NCI-H226 (cell line): Measurements from ENCODE around the gene CTNNBIP1.

Source experiments
- DNase-seq: peaks from one replicate; pipeline ENCODE4 v3.0.0-alpha.2; 2015

Gene CTNNBIP1

DNA sequence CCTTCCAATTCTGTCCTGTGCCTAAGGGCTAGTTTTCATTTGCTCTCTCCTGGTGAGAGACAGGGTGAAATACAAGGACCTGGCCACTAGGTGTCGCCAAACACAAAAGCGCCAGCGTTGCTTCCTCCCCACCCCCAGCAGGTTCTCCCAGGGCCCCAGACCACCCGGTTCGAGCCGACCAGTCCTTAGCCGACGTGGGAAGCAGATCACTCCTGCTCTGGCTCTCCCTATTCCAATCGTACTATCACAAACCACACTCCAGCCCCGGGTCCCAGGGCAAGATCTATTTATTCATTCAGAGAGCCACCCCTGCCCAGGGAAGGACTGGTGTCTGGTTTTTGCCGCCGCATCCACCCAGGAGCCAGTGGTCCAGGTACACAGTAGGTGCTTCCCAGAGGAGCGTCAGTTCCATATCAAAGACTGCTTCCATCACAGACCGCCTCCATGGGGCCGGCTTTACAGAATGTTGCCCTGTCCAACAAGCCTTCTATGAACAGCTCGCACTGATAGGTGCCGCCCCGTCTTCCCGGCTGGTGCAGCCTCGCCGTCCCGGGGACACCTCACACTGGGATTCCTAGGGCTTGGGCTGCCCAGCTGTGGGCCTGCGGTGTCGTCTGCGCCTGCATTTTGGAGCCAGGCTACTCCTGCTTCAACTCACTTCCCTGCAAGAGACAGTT is 35.0 kb downstream of the CTNNBIP1 start:
- peak; percentile 22 for DNase-seq

DNA sequence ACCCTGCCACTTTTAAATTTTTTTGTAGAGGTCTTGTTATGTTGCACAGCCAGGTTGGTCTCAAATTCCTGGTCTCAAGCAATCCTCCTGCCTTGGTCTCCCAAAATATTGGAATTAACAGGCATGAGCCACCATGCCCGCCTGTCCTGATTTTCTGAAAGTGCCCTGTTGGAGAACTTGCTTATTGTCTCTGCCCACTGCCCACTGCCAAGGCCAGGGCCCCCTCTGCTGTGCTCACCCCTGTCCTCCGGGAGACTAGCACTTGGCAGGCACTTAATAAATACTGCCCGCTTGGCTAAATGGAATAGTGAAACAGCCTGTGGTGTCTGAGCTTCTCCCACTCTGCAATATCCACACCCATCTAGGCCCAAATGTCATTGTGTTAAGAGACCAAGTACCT is 35.7 kb downstream of the CTNNBIP1 start:
- DNase-seq, result no peak

DNA sequence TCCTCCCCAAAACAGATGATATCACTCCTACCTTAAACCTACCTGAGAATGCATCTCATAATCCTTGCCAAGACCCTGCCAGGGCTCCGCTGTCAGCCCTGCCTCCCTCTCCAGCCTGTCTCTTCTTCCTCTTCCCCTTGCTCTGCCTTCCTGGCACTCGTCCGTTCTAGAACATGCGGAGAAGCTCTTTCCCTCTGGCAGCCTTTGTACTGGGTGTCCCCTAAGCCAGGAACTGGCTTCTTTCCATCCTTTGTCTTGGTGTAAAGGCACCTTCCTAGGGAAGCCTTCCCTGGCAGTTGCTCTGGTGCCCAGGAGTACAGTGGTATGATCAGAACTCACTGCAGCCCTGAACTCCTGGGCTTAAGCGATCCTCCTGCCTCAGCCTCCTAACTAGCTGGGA is 36.1 kb downstream of the CTNNBIP1 start:
- DNase-seq, result no peak

DNA sequence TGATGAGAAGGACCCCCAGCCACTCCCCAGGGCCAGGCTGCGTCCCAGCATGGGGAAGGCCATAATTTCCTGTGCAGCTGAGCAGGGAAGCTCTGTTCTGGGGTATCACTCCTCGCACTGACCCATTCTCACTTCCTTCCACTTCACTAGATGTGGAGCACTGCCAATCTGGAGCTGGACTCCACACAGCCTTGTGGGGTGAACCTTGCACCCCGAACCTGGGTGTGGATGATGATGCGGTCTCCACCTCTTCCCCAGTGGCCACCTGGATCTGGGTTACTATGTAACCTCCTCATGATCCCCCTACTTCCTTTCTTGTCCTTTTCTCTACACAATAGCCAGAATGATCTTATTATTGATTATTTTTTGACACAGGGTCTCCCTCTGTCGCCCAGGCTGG is 36.7 kb downstream of the CTNNBIP1 start:
- DNase-seq, result no peak

DNA sequence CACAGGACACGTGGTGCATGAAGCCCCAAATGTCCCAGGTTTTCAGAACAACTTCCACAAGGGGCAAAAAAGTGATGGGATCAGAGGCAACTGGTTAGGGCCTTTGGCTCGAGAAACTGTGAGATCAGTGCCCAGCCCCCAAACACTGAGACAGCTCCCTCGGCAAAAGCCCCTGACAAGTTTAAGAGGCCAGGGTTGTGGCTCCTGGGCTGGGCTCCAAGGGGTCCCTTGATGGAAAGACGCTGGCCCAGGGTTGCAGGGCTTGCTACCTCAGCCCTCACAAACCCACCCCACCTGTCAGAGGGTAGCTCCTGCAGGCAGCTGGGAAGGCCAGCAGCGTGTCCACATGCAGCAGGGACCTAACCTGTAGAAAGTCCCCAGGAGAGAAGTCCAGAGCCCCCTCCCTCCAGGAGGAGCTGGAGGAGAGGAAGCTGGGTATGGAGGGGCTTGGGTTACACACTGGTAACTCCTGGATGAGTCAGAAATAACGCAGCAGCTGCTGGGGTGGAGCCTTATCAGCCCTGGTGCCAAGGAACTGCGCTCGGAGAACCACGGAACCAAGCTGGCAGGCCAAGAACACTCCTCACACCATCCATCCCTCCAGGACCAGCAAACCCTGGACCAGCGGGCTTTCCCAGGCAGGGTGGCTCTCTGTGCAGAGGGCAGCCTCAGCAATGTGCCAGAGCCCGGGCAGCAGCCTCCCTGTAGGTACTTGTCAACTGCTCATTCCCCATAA is 37.5 kb downstream of the CTNNBIP1 start:
- peak; percentile 69 for DNase-seq

DNA sequence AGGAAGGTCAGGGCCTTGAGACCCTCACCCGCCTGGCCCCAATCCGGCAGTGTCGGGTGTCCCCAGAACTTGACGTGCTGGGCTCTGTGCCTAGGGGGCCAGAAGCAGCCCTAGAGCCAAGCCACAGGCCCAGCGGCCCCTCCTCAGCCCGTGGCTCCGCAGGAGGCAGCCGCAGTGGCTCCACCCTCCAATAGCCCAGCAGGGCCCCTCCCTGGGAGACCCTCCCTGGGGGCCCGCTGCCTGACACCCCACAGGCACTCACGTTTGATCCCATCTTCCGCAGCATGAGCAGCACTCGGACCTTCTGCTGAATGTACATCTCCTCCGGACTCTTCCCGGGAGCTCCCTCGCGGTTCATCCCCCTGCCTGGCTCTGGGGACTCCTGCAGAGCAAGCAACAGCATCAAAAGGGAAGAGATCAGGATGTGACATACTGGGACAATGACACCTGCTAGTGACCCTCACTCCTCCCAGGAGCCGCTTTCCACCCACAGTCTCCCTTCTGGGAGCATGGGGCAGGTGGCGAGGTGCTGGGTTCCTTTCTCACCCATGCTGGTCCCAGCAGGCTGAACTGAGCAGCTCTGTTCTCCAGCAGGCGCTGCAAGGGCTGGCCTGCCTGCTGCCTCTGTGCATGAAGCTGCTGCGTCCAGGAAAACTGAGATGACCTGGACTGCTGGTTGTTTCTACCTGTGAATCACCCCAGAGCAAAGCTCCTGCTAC is 38.2 kb downstream of the CTNNBIP1 start:
- DNase-seq, result no peak

DNA sequence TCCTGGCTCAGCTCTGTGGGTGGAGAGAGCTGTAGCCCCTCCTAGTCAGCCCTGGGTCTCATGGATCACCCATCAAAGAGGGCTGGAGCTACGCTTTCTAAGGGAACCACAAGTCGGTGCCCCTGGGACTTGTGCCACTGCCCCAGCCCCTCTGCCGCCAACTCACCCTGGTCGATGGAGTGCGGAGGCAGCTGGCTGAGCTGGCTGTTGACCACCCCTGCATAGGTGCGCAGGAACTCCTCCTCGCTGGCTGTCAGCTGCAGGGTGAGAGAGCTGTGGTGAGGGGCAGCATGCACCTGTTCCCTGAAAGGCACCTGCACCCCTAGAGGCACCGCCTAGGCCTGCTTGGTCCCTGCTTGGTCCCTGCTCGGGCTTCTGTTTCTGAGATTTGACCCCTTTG is 39.0 kb downstream of the CTNNBIP1 start:
- no peak for DNase-seq

DNA sequence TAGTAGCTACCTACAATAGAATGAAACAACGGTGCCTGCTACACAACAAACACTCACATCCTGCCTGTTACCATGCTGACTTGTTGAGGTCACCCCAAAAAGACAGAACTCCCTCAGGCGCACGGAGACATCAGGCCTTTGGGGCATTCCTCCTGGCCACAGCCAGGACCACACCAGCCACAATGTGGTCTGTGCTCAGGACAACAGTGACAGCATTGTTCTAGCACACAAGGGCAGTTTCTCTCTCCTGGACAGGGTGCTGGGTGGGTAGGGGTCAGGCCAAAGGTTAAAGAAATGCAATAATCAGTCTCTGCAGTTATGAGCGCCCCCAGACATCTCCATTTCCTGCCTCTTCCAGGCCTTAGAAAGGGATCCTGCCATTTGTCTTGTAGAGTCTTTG is 39.5 kb downstream of the CTNNBIP1 start:
- no peak for DNase-seq

DNA sequence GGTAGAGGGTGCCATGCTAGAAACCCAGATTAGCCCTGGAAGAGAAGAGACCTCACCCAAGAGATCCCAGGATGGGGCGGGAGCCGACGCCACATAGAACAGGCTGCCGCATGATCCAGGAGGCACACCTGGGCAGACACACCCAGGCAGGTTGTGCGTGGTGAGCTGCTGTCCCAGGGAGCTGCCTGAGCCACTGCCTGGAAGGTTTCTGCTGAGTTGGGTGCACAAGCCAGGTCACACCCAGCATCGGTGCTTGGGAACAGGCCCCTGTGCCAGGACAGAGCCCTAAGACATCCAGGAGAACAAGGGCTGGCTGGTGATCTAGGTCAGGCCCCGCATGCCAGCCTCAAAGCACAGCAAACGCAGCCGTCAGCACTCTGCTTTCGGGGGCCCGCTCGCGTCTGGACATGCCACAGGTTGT is 40.2 kb downstream of the CTNNBIP1 start:
- DNase-seq, result no peak

DNA sequence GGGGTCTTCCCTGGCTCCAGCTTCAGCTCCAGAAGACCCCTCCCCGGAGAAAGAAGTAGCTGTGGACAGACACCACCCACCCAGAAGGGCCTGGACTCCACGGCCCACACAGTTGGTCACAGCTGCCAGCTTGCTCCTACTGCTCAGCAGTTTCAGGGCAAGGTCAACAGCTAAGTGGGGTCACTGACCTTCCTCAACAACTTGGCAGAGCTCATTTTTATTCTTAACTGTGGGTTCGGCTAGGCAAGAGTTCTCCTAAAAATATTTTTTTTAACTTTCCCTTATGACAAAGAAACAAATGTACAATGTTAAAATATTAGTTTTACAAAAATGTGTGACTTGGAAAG is 41.9 kb downstream of the CTNNBIP1 start:
- DNase-seq, result no peak

DNA sequence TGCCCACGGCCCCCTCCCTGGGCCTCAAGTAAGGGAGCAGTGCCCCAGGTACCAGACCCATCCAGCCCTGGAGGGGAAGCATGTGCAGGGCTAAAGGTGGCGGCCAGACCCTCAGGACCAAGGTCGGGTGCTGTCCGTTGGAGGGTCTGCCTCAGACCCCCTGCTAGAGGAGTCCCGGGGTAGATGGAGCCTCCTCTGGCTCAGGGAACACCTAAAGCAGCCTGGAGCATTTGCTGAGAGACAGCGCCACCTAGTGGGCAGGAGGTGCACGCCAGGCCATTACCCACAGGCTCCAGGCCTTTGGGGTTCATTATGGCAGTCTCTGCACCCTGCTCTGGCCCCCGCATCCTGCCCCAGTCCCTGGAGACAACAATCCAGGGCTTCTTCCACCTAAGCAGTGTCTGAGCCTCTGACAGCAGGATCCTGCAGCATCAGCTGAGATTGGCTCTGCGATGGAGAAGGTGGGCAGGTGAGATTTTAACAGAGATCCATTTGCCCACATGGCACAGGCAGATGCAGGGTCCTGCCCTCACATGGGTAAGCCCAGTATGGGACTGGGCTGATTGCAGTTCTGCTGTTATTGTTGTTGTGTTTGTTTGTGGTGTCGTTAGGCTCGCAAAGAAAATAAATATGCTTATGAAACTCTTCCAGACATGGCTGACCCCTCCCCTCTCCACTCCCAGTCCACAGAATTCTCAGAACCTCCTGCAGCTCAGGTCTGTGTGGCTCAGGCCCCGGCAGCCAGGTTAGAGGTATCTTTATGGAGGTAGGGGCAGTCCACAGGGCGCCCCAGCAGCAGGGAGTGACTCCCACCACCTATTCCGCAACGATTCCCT is 42.4 kb downstream of the CTNNBIP1 start:
- peak; percentile 50 for DNase-seq

DNA sequence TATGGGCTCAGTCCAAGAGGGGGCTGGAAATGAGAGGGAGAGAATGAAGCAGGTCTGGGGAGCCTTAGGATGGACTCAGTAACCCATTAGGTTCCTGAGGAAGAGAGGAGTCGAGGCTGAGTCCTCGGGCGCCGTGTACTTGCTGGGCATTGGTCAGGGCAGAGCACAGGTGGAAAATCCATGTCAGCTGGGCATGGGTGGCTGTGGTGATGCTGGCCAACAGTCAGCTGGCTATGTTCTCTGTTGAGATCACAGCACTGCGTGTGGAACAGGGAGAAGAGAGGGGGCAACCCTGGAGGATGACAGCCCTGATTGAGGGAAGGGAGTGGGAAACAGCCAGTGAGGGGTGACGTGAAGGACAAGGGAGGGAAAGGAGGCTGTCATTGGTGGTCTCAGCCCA is 43.2 kb downstream of the CTNNBIP1 start:
- DNase-seq, result no peak

DNA sequence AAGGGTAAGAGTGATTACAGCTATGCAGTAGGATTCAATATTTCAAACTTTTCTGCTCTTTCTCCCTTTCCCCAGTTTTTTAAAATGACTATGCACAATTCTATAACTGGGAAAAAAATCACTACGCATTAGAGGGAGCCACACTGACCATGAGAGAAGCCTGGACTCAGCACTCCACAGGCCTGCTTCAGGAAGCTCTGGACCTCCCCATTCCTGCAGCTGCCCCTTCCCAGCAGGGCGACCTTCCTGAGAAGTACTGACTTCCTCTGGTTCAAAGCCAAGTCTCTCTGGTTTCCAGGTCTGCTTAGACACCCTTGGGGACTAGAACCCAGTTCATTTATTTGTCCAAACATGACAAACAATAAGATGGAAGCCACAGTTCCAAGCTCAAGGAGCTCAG is 44.3 kb downstream of the CTNNBIP1 start:
- no peak for DNase-seq

DNA sequence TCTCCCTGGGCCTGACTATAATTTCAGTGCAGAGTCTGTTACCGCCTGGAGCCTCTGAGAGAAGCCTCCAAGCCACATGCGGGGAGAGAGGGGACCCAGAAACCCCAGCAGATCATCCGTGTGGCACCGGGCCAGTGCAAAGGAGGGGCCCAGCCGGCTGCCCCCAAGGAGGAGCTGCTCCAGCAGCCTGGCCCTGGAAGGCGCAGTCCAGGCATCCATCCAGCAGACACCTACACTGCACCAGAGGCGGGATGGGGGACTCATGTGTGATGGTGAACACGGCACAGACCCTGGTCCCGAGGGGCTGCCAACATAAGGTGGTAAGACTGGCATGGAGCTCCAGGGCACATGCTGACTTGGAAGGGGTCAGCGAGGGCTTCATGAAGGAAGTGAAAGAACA is 46.7 kb downstream of the CTNNBIP1 start:
- no peak for DNase-seq

DNA sequence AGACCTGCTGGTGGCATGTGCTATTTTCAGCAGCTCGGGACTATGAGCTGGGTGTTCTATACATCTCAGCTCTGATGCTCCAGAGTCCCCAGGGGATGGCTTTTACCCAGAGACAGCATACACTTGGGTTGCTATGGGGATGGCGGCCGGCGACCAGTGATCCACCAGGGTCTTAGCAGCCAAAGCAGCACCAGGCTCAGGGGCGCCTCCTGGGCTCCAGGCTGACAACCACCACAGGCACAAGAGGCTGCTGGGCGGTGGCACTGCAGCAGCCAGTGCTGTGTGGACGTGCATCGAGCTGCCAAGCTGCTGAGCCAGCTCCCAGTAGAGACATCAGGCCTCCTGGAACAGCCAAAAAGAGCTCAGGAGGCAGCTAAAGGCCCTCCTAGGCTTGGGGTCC is 48.7 kb downstream of the CTNNBIP1 start:
- DNase-seq, result no peak

DNA sequence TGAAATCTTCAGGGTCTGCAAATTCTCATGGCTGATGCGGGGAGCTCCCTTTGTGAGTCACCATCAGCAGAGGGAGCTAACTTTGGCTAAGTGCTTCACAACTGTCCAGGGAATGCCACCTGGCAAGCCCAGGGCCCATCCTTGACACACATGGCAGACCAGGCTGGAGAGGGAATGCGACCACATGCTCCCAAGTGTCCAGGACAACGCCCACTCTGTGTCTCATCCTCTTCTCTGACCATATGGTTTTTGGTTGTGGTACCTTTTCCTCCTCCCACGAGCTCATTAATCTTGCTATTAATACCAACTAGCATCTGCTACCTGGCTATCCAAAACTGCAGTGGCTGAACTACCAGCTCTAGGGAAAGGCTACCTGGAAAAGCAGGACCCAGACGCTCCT is 49.2 kb downstream of the CTNNBIP1 start:
- DNase-seq, result no peak

DNA sequence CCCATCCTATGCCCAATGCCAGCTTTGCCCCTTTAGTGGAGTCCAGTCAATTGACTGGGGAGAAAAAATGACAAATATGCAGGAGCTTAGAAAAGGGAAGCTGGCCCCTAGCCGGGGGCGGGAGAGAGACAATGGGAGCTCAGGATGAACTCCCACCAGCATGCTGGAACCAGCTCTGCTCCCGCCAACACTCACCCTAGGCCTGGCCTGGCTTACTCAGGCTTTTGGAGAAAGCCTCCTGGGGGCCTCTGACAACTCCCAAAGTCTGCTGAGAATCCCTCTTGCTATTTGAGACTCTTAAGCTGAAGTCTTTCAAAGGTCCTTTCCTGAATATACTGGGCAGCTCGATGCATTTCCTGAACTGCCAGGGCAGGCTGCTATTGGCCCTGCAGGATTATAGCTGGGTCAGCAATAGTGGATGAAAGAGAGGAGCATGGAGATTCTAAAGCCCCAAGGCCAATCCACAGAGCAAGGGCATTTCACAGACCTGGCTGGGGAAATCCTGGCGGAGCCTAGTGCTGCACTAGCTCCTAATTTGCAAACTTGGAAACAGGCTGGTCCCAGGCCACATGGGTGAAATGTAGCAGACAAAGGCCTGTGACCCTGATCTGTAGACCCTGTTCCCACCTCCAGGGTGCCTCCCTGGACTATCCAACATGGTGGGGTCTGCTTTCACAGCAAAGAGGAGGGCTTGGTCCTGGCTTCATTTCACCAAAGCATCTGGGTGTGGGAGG is 50.6 kb downstream of the CTNNBIP1 start:
- no peak for DNase-seq

DNA sequence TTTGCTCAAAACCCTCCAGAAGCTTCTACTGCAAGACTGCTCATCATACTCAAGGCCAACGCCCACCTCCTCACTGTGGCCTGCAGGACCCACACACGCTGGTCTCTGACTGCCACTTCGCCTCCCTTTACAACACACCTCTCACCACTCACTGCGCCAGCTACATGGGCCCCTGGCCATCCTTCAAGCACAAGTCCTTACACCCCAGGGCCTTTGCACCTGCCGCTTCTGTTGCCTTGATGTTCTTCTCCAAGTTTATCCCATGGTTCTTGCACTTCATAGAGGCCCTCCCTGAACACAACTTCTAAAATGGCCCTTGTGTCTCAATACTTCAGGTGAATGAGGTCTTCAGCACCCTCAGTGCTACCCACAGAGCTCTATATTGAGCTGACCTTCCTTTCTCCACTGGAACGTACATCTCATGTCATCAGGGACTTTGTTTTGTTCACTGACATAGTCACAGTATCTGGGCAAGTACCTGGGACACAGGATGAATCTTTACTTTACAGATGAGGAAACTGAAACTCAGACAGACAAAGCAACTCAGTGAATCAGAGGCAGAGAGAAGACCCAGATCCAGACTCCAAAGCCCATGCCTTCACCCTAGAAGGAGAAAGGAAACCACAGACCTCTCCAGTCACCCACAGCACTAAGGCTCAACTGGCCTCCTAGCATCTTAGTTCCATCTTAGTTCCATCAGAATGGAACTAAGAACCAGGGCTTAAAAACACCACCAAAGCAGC is 51.6 kb downstream of the CTNNBIP1 start:
- DNase-seq, result no peak

DNA sequence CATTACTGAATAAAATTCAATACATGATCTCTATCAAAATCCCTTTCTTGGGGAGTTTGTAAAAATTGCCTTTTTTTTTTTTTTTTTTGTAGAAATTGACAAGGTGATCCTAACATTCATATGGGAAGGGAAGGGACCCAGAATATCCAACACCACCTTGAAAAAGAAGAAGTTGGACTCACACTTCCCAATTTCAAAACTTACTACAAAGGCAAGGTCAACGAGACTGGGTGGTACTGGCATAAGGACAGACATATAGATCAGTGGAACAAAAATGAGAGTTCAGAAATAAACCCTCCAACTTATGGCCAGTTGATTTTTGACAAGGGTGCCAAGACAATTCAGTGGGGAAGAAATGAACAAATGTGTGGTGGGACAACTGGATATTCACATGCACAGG is 54.9 kb downstream of the CTNNBIP1 start:
- no peak for DNase-seq

DNA sequence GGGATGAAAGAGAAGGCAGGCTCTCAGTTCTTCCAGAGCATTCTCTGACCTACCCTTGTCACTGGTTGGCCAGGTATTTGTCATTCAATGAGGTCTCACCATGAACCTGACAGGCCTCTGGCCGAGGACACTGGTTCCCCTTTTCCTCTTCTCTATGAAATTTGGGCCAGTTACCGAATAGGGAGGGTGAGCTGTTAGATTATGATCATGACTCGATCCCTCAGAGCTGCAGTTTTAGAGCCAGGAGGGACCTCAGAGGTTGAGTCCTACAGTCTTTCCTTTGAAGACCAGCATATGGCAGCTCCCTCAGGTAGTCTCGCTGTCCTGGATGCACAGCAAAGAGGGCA is 56.8 kb downstream of the CTNNBIP1 start:
- no peak for DNase-seq

DNA sequence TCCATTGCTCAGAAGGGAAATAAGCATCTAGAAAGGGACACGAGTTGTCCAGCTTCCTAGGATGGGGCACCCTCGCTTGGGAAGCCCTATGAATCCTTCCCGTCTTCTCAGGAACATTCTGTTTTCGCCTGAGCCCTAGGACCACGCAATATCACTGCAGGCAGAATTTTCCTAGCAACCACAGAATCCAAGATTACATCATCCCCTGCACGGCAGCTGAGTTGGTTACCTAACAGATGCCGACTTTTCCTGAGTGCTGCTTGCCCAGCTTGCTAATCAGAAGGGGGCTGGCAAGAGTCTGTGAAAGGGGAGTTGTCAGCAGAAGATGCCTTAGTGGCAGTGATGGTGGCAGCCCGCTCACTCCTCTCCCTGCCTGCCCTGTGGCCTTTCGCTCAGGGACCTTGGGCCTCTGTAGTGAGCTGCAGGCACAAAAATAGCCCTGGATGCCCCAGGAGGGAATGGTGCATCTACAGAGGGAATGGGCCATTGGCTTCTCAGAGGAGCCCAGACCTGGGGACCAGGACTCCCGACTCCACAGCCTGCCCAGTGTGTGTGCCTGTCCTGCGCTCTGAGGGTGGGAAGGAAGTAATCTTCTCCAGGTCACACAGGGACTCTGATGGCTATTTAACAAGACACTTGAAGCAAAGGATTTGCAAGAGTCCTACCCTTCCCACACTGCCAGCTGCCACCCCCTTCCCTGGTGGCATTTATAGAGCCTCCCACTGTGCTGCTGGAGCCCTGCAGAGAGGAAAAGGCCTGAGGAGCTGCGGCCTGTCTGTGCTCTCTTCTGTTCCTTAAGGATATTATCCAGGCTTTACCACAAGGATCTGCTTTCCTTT is 57.4 kb downstream of the CTNNBIP1 start:
- DNase-seq, result peak; percentile 82
